GM18868 (cell line): Measurements from ENCODE around the gene ZBTB12.
"Not testable (repeated sequence)": the region's sequence is repeated elsewhere in the genome, so short reads cannot be mapped to it uniquely, and the experiment has no call there.

Experiments
- ATAC-seq: cut with Tn5 transposase; IDR thresholded peaks from one replicate; pipeline ENCODE4 v1.9.1; 2021; ENCODE audit warnings: mild to moderate bottlenecking, moderate library complexity; ENCODE audit not compliant: unreplicated experiment

ZBTB12 gene

GRCh38 chr6:31877125-31877650 lies 24.7 kb downstream of the ZBTB12 start:
- no peak for ATAC-seq

GRCh38 chr6:31876357-31876756 lies 25.5 kb downstream of the ZBTB12 start:
- no peak for ATAC-seq

GRCh38 chr6:31875877-31876276 lies 26.0 kb downstream of the ZBTB12 start:
- ATAC-seq = no peak

- no peak for ATAC-seq
Observed at GRCh38 chr6:31874836-31875572, 26.9 kb downstream of the ZBTB12 start.

GRCh38 chr6:31874084-31874670 lies 27.7 kb downstream of the ZBTB12 start:
- no peak for ATAC-seq

- ATAC-seq = no peak
Observed at GRCh38 chr6:31871046-31871659, 30.7 kb downstream of the ZBTB12 start.

- ATAC-seq = no peak
Observed at GRCh38 chr6:31870385-31870921, 31.4 kb downstream of the ZBTB12 start.

- ATAC-seq = no peak
Observed at GRCh38 chr6:31869343-31869742, 32.5 kb downstream of the ZBTB12 start.

- ATAC-seq = not testable (repeated sequence)
Observed at GRCh38 chr6:31868658-31868971, 33.3 kb downstream of the ZBTB12 start.

GRCh38 chr6:31865205-31866118 lies 36.4 kb downstream of the ZBTB12 start:
- ATAC-seq = no peak

GRCh38 chr6:31864818-31865204 lies 37.1 kb downstream of the ZBTB12 start:
- ATAC-seq = no peak

GRCh38 chr6:31864123-31864562 lies 37.7 kb downstream of the ZBTB12 start:
- not testable (repeated sequence) for ATAC-seq

GRCh38 chr6:31862344-31863235 lies 39.3 kb downstream of the ZBTB12 start, which contains the start of gene NEU1:
Gene NEU1 (minus strand): TSS chr6:31862821. CDS start chr6:31862776, 45 bp downstream.
- peak; percentile 89 for ATAC-seq

- ATAC-seq = no peak
Observed at GRCh38 chr6:31861919-31862343, 40.0 kb downstream of the ZBTB12 start.

GRCh38 chr6:31861150-31861549 lies 40.7 kb downstream of the ZBTB12 start:
- no peak for ATAC-seq

GRCh38 chr6:31860349-31860748 lies 41.5 kb downstream of the ZBTB12 start:
- no peak for ATAC-seq

- no peak for ATAC-seq
Observed at GRCh38 chr6:31859923-31860322, 42.0 kb downstream of the ZBTB12 start.

GRCh38 chr6:31858707-31859106 lies 43.2 kb downstream of the ZBTB12 start:
- no peak for ATAC-seq

GRCh38 chr6:31857774-31858173 lies 44.1 kb downstream of the ZBTB12 start:
- ATAC-seq = not testable (repeated sequence)
